OCI-LY7 (cell line): ENCODE results near the gene GABPB1. TPM values are rescaled to one million over a fixed set of nuclear protein-coding genes. Genes with fewer than 3 reads are reported as not detected.

Experiments used
- BruUV-seq: library from RNA; stranded (reverse); fragments of 400-500 nt; replicated peaks from 2 replicates; lab custom pipeline; 2021; lab: Mats Ljungman, UMichigan
- CTCF ChIA-PET: fragments of 300-600 bp; sonication (Branson Sonifier 250); formaldehyde crosslinking; loops from one replicate; lab custom pipeline; 2022; ENCODE audit warnings: antibody characterized with exemption; ENCODE audit not compliant: unreplicated experiment; lab: Charles Lee
- POLR2A ChIA-PET: fragments of 300-600 bp; sonication (Branson Sonifier 250); formaldehyde crosslinking; loops from one replicate; lab custom pipeline; 2022; ENCODE audit warnings: antibody characterized with exemption; lab: Charles Lee
- DNase-seq: peaks from one replicate; pipeline ENCODE4 v3.0.0-alpha.2; 2015; ENCODE audit warnings: low spot score
- H2AFZ ChIP-seq: fragments of 200-600 bp; sonication (generic), shearing (Covaris generic); 2 replicates; pipeline ENCODE4 v1.6.1; 2014; ENCODE audit warnings: mild to moderate bottlenecking, antibody characterized with exemption, low read length, moderate library complexity
- H3K27ac ChIP-seq: fragments of 200-600 bp; sonication (generic); 2 replicates; pipeline ENCODE4 v1.5.1; 2014; ENCODE audit warnings: mixed run types, low read depth, mild to moderate bottlenecking, moderate library complexity, low read length, inconsistent platforms; ENCODE audit not compliant: poor library complexity, severe bottlenecking
- H3K36me3 ChIP-seq: fragments of 200-600 bp; sonication (generic); 2 replicates; pipeline ENCODE4 v1.6.1; 2014; ENCODE audit warnings: mild to moderate bottlenecking, antibody characterized with exemption, low read length, moderate library complexity, mixed read lengths; ENCODE audit not compliant: insufficient read depth
- H3K4me1 ChIP-seq: fragments of 200-600 bp; sonication (generic); 2 replicates; pipeline ENCODE4 v1.5.1; 2014; ENCODE audit warnings: mild to moderate bottlenecking, low read length; ENCODE audit not compliant: insufficient read depth, poor library complexity, severe bottlenecking
- H3K4me2 ChIP-seq: fragments of 200-600 bp; sonication (generic); 2 replicates; pipeline ENCODE4 v1.6.1; 2014; ENCODE audit warnings: mild to moderate bottlenecking, low read length
- H3K4me3 ChIP-seq: fragments of 200-600 bp; sonication (generic); 2 replicates; pipeline ENCODE4 v1.5.1; 2014; ENCODE audit warnings: mild to moderate bottlenecking, low read depth, low read length; ENCODE audit not compliant: poor library complexity, severe bottlenecking
- H3K79me2 ChIP-seq: fragments of 200-600 bp; sonication (generic); 2 replicates; pipeline ENCODE4 v1.6.1; 2016; ENCODE audit warnings: low read depth, mild to moderate bottlenecking, low read length, moderate library complexity, mixed read lengths; ENCODE audit not compliant: insufficient read depth
- H3K9me2 ChIP-seq: fragments of 200-600 bp; sonication (generic); 2 replicates; pipeline ENCODE4 v1.6.1; 2016; ENCODE audit warnings: mild to moderate bottlenecking, low read length, mixed read lengths; ENCODE audit not compliant: insufficient read depth
- H3K9me3 ChIP-seq: fragments of 200-600 bp; sonication (generic); 2 replicates; pipeline ENCODE4 v1.6.1; 2014; ENCODE audit warnings: mild to moderate bottlenecking, mixed run types, low read length, mixed read lengths
- H4K20me1 ChIP-seq: fragments of 200-600 bp; sonication (generic); 2 replicates; pipeline ENCODE4 v1.6.1; 2014; ENCODE audit warnings: mild to moderate bottlenecking, antibody characterized with exemption, low read length, moderate library complexity, mixed read lengths; ENCODE audit not compliant: insufficient read depth
- EZH2phosphoT487 ChIP-seq: fragments of 200-600 bp; sonication (generic); IDR thresholded peaks from 2 replicates; pipeline ENCODE4 v1.6.1; 2018; ENCODE audit warnings: low read depth, borderline replicate concordance, mild to moderate bottlenecking, mixed run types, antibody characterized with exemption, low read length, moderate library complexity, mixed read lengths
- intact Hi-C: fragments of 100-400 bp; cut with micrococcal nuclease; formaldehyde crosslinking; loops from one replicate; pipeline ENCODE4 v1.10.0; 2022; ENCODE audit not compliant: unreplicated experiment
- total RNA-seq, 2 experiments: library from RNA; depleted of rRNA in 1 of 2; stranded (reverse); fragments of >200 nt in 1 of 2; shearing (Covaris generic) in 1 of 2; gene quantifications; 2 replicates each; pipeline ENCODE4 v1.2.3, GENCODE V29; 2014 to 2022
- TF ChIP-seq, protein P1 (sequence below): fragments of 200-600 bp; sonication (generic); conservative IDR thresholded peaks from 2 replicates; pipeline ENCODE4 v1.5.1; 2014; ENCODE audit warnings: mild to moderate bottlenecking, antibody characterized with exemption, low read length, moderate library complexity, mixed read lengths

Gene GABPB1
- total RNA-seq, 2 experiments from 2014 or later = 32.6 to 53.3 TPM

- no peaks in the 10 kb centered on the region for H3K9me2 ChIP-seq
- no peak overlapping the region for H2AFZ ChIP-seq
- peaks cover 8% of the 10 kb centered on the region; the same call in 1 of the 2 replicates for H3K9me3 ChIP-seq
- no peaks in the 10 kb centered on the region for H4K20me1 ChIP-seq
- ChIA-PET POLR2A (no interaction called here), CTCF (no interaction called here)
- peaks cover 77% of the 10 kb centered on the region for H3K36me3 ChIP-seq
- H3K27ac ChIP-seq = no peak overlapping the region
- intact Hi-C loops = no loop called here
- peaks cover 7% of the 10 kb centered on the region for H3K4me1 ChIP-seq
- H3K4me2 ChIP-seq = 0 out of 2 replicates have a peak overlapping the region, but pooled peaks have one; percentile 2
- no peak overlapping the region for H3K4me3 ChIP-seq
- TF ChIP-seq, protein P1, sequence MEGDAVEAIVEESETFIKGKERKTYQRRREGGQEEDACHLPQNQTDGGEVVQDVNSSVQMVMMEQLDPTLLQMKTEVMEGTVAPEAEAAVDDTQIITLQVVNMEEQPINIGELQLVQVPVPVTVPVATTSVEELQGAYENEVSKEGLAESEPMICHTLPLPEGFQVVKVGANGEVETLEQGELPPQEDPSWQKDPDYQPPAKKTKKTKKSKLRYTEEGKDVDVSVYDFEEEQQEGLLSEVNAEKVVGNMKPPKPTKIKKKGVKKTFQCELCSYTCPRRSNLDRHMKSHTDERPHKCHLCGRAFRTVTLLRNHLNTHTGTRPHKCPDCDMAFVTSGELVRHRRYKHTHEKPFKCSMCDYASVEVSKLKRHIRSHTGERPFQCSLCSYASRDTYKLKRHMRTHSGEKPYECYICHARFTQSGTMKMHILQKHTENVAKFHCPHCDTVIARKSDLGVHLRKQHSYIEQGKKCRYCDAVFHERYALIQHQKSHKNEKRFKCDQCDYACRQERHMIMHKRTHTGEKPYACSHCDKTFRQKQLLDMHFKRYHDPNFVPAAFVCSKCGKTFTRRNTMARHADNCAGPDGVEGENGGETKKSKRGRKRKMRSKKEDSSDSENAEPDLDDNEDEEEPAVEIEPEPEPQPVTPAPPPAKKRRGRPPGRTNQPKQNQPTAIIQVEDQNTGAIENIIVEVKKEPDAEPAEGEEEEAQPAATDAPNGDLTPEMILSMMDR = no peak
- no peak for TF ChIP-seq EZH2phosphoT487
- H3K79me2 ChIP-seq = no peaks in the 10 kb centered on the region
- no peak for DNase-seq
- BruUV-seq = no TSS peak
Observed at GRCh38 chr15:50302581-50302980, 52.4 kb downstream of the GABPB1 start.

- DNase-seq = no peak
- POLR2A ChIA-PET = no interaction called here
Observed at GRCh38 chr15:50298340-50298739, 56.7 kb downstream of the GABPB1 start.

GRCh38 chr15:50295966-50296365, 59.0 kb downstream of the GABPB1 start:
- Histone ChIP-seq H4K20me1 (no peaks in the 10 kb centered on the region), H3K4me1 (no peaks in the 10 kb centered on the region), H3K79me2 (no peaks in the 10 kb centered on the region), H3K36me3 (peaks cover 67% of the 10 kb centered on the region), H3K27ac (no peak overlapping the region), H3K9me3 (no peaks in the 10 kb centered on the region), H3K9me2 (no peaks in the 10 kb centered on the region), H3K4me2 (no peak overlapping the region), H3K4me3 (no peak overlapping the region), H2AFZ (no peak overlapping the region)
- ChIA-PET POLR2A (interaction anchor here (0.6 to 1.0 kb wide), 3 partner anchors 32 to 318 kb away, joined by 3 to 5 read pairs (median 4); no protein-coding TSS in a partner anchor), CTCF (no interaction called here)
- DNase-seq = no peak
- intact Hi-C loops = no loop called here
- TF ChIP-seq EZH2phosphoT487 = no peak
- TF ChIP-seq, protein P1 = no peak
- no TSS peak for BruUV-seq

More at GRCh38 chr15:50298340-50298739, 56.7 kb downstream of the GABPB1 start:
- Histone ChIP-seq H3K36me3 (peaks cover 80% of the 10 kb centered on the region), H3K9me3 (no peaks in the 10 kb centered on the region), H3K9me2 (no peaks in the 10 kb centered on the region), H3K4me2 (no peak overlapping the region), H3K79me2 (no peaks in the 10 kb centered on the region), H4K20me1 (no peaks in the 10 kb centered on the region), H3K4me3 (no peak overlapping the region), H3K27ac (no peak overlapping the region), H2AFZ (no peak overlapping the region), H3K4me1 (peaks cover 7% of the 10 kb centered on the region)
- CTCF ChIA-PET = no interaction called here
- no peak for TF ChIP-seq EZH2phosphoT487
- TF ChIP-seq, protein P1 = no peak
- intact Hi-C loops = no loop called here
- BruUV-seq = no TSS peak
